PC-9 (cell line): ENCODE data around the gene RYR1.

Source experiments
- CTCF ChIP-seq: fragments of 200-600 bp; sonication (generic); conservative IDR thresholded peaks from 2 replicates; pipeline ENCODE4 v1.6.1; 2017; ENCODE audit warnings: mixed run types, antibody characterized with exemption, mild to moderate bottlenecking, moderate library complexity
- EZH2 ChIP-seq: fragments of 200-600 bp; sonication (generic); IDR thresholded peaks from 2 replicates; pipeline ENCODE4 v1.8.0; 2017; ENCODE audit warnings: antibody characterized with exemption, low read depth

- TF ChIP-seq CTCF (0 out of 2 replicates have a peak, but pooled peaks have one; percentile 7), EZH2 (no peak)
Observed at GRCh38 chr19:38557205-38557799, 123.8 kb downstream of the RYR1 start.
